H9 (cell line): ENCODE data around the gene KSR1. TPM values are rescaled to one million over a fixed set of nuclear protein-coding genes. Genes with fewer than 3 reads are reported as not detected.

Experiments
- DNase-seq: peaks from one replicate; pipeline ENCODE4 v3.0.0-alpha.2; 2017
- H2AFZ ChIP-seq: one replicate; pipeline ENCODE4 v1.6.1; 2013; ENCODE audit warnings: mild to moderate bottlenecking, low read length, control low read depth, moderate library complexity
- H2AK5ac ChIP-seq: 2 replicates; pipeline ENCODE4 v1.6.1; 2013; ENCODE audit warnings: low read length, control low read depth, mixed read lengths; ENCODE audit not compliant: insufficient read length
- H2BK120ac ChIP-seq: one replicate; pipeline ENCODE4 v1.6.1; 2013; ENCODE audit warnings: low read depth, mild to moderate bottlenecking, low read length, control low read depth, inconsistent platforms; ENCODE audit not compliant: poor library complexity, severe bottlenecking
- H2BK12ac ChIP-seq: 2 replicates; pipeline ENCODE4 v1.6.1; 2013; ENCODE audit warnings: low read length, control low read depth, mixed read lengths, low read depth; ENCODE audit not compliant: insufficient read length
- H2BK15ac ChIP-seq: 2 replicates; pipeline ENCODE4 v1.6.1; 2013; ENCODE audit warnings: low read depth, low read length, control low read depth
- H2BK20ac ChIP-seq: one replicate; pipeline ENCODE4 v1.6.1; 2013; ENCODE audit warnings: low read depth, mild to moderate bottlenecking, low read length, control low read depth, inconsistent platforms; ENCODE audit not compliant: poor library complexity, severe bottlenecking
- H2BK5ac ChIP-seq: 2 replicates; pipeline ENCODE4 v1.6.1; 2013; ENCODE audit warnings: low read length, control low read depth, mixed read lengths; ENCODE audit not compliant: insufficient read length
- H3K14ac ChIP-seq: 2 replicates; pipeline ENCODE4 v1.6.1; 2013; ENCODE audit warnings: low read length, control low read depth; ENCODE audit not compliant: insufficient read depth
- H3K18ac ChIP-seq: 2 replicates; pipeline ENCODE4 v1.6.1; 2013; ENCODE audit warnings: low read depth, mild to moderate bottlenecking, mixed read lengths, low read length, control low read depth; ENCODE audit not compliant: insufficient read length
- H3K23ac ChIP-seq: 2 replicates; pipeline ENCODE4 v1.6.1; 2013; ENCODE audit warnings: low read length, control low read depth, mixed read lengths, low read depth; ENCODE audit not compliant: insufficient read length
- H3K23me2 ChIP-seq: 2 replicates; pipeline ENCODE4 v1.6.1; 2013; ENCODE audit warnings: low read depth, mild to moderate bottlenecking, mixed read lengths, low read length, control low read depth; ENCODE audit not compliant: insufficient read length, poor library complexity, severe bottlenecking
- H3K27ac ChIP-seq: 2 replicates; pipeline ENCODE4 v1.5.1; 2013; ENCODE audit warnings: low read length, control low read depth, mixed read lengths, low read depth; ENCODE audit not compliant: insufficient read length
- H3K27me3 ChIP-seq: 2 replicates; pipeline ENCODE4 v1.6.1; 2013; ENCODE audit warnings: low read length, control low read depth, inconsistent platforms; ENCODE audit not compliant: insufficient read depth
- H3K4ac ChIP-seq: 2 replicates; pipeline ENCODE4 v1.6.1; 2013; ENCODE audit warnings: low read depth, mild to moderate bottlenecking, control low read depth, inconsistent platforms, low read length, moderate library complexity
- H3K4me1 ChIP-seq: 2 replicates; pipeline ENCODE4 v1.6.1; 2013; ENCODE audit warnings: low read length, control low read depth, inconsistent platforms; ENCODE audit not compliant: insufficient read depth
- H3K4me2 ChIP-seq: 2 replicates; pipeline ENCODE4 v1.6.1; 2013; ENCODE audit warnings: low read length, control low read depth, mixed read lengths; ENCODE audit not compliant: insufficient read length, insufficient read depth
- H3K56ac ChIP-seq: 2 replicates; pipeline ENCODE4 v1.6.1; 2013; ENCODE audit warnings: low read depth, mild to moderate bottlenecking, mixed read lengths, low read length, control low read depth; ENCODE audit not compliant: insufficient read length
- H3K79me1 ChIP-seq: 2 replicates; pipeline ENCODE4 v1.6.1; 2013; ENCODE audit warnings: low read depth, mild to moderate bottlenecking, moderate library complexity, low read length, control low read depth, inconsistent platforms; ENCODE audit not compliant: insufficient read depth, poor library complexity, severe bottlenecking
- H3K79me2 ChIP-seq: 2 replicates; pipeline ENCODE4 v1.6.1; 2013; ENCODE audit warnings: low read length, control low read depth, inconsistent platforms; ENCODE audit not compliant: insufficient read depth
- H3K9ac ChIP-seq: 2 replicates; pipeline ENCODE4 v1.6.1; 2013; ENCODE audit warnings: low read length, control low read depth, mixed read lengths; ENCODE audit not compliant: insufficient read length; ENCODE audit errors: extremely low read depth
- H3K9me3 ChIP-seq: one replicate; pipeline ENCODE4 v1.6.1; 2013; ENCODE audit warnings: low read depth, low read length, inconsistent platforms; ENCODE audit not compliant: control insufficient read depth
- H3T11ph ChIP-seq: one replicate; pipeline ENCODE4 v1.6.1; 2013; ENCODE audit warnings: mild to moderate bottlenecking, low read length, control low read depth, inconsistent platforms
- H4K20me1 ChIP-seq: one replicate; pipeline ENCODE4 v1.6.1; 2013; ENCODE audit not compliant: control insufficient read depth, insufficient read length, insufficient read depth
- H4K5ac ChIP-seq: 2 replicates; pipeline ENCODE4 v1.6.1; 2013; ENCODE audit warnings: low read depth, mild to moderate bottlenecking, mixed read lengths, low read length, control low read depth; ENCODE audit not compliant: insufficient read length
- H4K8ac ChIP-seq: replicated peaks from 2 replicates; pipeline ENCODE4 v1.6.1; 2013; ENCODE audit warnings: low read length, control low read depth, mixed read lengths, low read depth; ENCODE audit not compliant: insufficient read length
- H4K91ac ChIP-seq: 2 replicates; pipeline ENCODE4 v1.6.1; 2013; ENCODE audit warnings: low read depth, mild to moderate bottlenecking, moderate library complexity, mixed read lengths, low read length, control low read depth; ENCODE audit not compliant: insufficient read length
- H3K27ac Mint-ChIP-seq, 3 experiments: 2 replicates in 2 of 3; 3 replicates in 1 of 3; pipeline ENCODE4 v1.8.0; 2020 to 2021; ENCODE audit warnings: mixed read lengths in 3 of 3, mild to moderate bottlenecking in 1 of 3, moderate library complexity in 1 of 3
- H3K27me3 Mint-ChIP-seq: 2 replicates; pipeline ENCODE4 v1.8.0; 2021; ENCODE audit warnings: low read depth, mild to moderate bottlenecking, moderate library complexity, mixed read lengths
- H3K36me3 Mint-ChIP-seq, 3 experiments: 2 replicates in 2 of 3; 3 replicates in 1 of 3; pipeline ENCODE4 v1.8.0; 2020 to 2021; ENCODE audit warnings: low read depth in 3 of 3, mixed read lengths in 3 of 3; ENCODE audit not compliant: insufficient read depth in 1 of 3
- H3K4me1 Mint-ChIP-seq, 2 experiments: 2 replicates each; pipeline ENCODE4 v1.8.0; 2020; ENCODE audit warnings: mixed read lengths in 2 of 2
- H3K4me3 Mint-ChIP-seq, 2 experiments: 2 replicates in 1 of 2; 3 replicates in 1 of 2; pipeline ENCODE4 v1.8.0; 2020 to 2021; ENCODE audit warnings: mild to moderate bottlenecking in 2 of 2, mixed read lengths in 2 of 2, moderate library complexity in 1 of 2
- H3K9me3 Mint-ChIP-seq, 2 experiments: 2 replicates in 1 of 2; 3 replicates in 1 of 2; pipeline ENCODE4 v1.8.0; 2020; ENCODE audit warnings: mild to moderate bottlenecking in 2 of 2, mixed read lengths in 2 of 2, moderate library complexity in 1 of 2
- WGBS: extraction: QIAGEN DNeasy Blood & Tissue Kit; methylation state at CpG from one replicate; pipeline ENCODE4 v1.1.7; 2013; ENCODE audit warnings: missing lambda C conversion rate, low lambda C conversion rate, mixed read lengths; ENCODE audit not compliant: insufficient read length; ENCODE audit errors: extremely low coverage; 5-methylcytosine and 5-hydroxymethylcytosine counted together
- total RNA-seq: library from RNA; stranded (reverse); gene quantifications from 2 replicates; pipeline ENCODE4 v1.2.1, GENCODE V29; 2021
- TF ChIP-seq, protein P1 (sequence below): fragments of 200-600 bp; sonication (generic); conservative IDR thresholded peaks from 3 replicates; pipeline ENCODE4 v1.8.0; 2021; ENCODE audit warnings: antibody characterized with exemption, mild to moderate bottlenecking

Gene KSR1
- total RNA-seq, 1 experiment from 2014 or later: 44.9 TPM

- H2BK5ac ChIP-seq: no peak overlapping the region
- H3K4me2 ChIP-seq: no peak overlapping the region
- H3K23me2 ChIP-seq: no peaks in the 10 kb centered on the region
- H3K56ac ChIP-seq: no peak overlapping the region
- no peak overlapping the region for H2BK15ac ChIP-seq
- H2AFZ ChIP-seq: no peak overlapping the region
- Mint-ChIP-seq H3K9me3 (no peaks in the 10 kb centered on the region), H3K27ac (no peak overlapping the region), H3K27me3 (no peaks in the 10 kb centered on the region; the same call in 1 of the 2 replicates), H3K36me3 (peaks cover 3 to 9% (median 8%) of the 10 kb centered on the region in 3 experiments; a peak in 6 of 7 replicates), H3K4me3 (no peak overlapping the region), H3K4me1 (peaks cover 31 to 32% of the 10 kb centered on the region in 2 experiments)
- H3K4ac ChIP-seq: no peak overlapping the region
- no peak overlapping the region for H3K9ac ChIP-seq
- no peak overlapping the region for H3K23ac ChIP-seq
- no peak overlapping the region for H3K18ac ChIP-seq
- TF ChIP-seq, protein P1, sequence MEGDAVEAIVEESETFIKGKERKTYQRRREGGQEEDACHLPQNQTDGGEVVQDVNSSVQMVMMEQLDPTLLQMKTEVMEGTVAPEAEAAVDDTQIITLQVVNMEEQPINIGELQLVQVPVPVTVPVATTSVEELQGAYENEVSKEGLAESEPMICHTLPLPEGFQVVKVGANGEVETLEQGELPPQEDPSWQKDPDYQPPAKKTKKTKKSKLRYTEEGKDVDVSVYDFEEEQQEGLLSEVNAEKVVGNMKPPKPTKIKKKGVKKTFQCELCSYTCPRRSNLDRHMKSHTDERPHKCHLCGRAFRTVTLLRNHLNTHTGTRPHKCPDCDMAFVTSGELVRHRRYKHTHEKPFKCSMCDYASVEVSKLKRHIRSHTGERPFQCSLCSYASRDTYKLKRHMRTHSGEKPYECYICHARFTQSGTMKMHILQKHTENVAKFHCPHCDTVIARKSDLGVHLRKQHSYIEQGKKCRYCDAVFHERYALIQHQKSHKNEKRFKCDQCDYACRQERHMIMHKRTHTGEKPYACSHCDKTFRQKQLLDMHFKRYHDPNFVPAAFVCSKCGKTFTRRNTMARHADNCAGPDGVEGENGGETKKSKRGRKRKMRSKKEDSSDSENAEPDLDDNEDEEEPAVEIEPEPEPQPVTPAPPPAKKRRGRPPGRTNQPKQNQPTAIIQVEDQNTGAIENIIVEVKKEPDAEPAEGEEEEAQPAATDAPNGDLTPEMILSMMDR: no peak
- H2AK5ac ChIP-seq: no peak overlapping the region
- peaks cover 11% of the 10 kb centered on the region for H3K4me1 ChIP-seq
- no peak for DNase-seq
- no peak overlapping the region for H4K91ac ChIP-seq
- no peak overlapping the region for H2BK12ac ChIP-seq
- no peak overlapping the region for H3K14ac ChIP-seq
- H3T11ph ChIP-seq: no peak overlapping the region
- H4K5ac ChIP-seq: no peak overlapping the region
- H4K20me1 ChIP-seq: no peaks in the 10 kb centered on the region
- H4K8ac ChIP-seq: no peak overlapping the region
- H3K9me3 ChIP-seq: no peaks in the 10 kb centered on the region
- H3K79me1 ChIP-seq: no peaks in the 10 kb centered on the region
- no peaks in the 10 kb centered on the region for H3K27me3 ChIP-seq
- WGBS: no CpG with 5 or more reads among the region's 3 CpGs
- H3K27ac ChIP-seq: no peak overlapping the region
- no peak overlapping the region for H2BK20ac ChIP-seq
- peaks cover 1% of the 10 kb centered on the region; the same call in 1 of the 2 replicates for H3K79me2 ChIP-seq
- H2BK120ac ChIP-seq: no peak overlapping the region
Observed at GRCh38 chr17:27579304-27579703, 123.1 kb downstream of the KSR1 start.
